Central memory CD8-positive, alpha-beta T cell (primary cell): Measurements from ENCODE around the gene MIB1.

Source experiments
- ATAC-seq: fragments of 150-1000 bp; cut with Tn5 transposase; replicated peaks from 2 replicates; pipeline ENCODE4 v1.10.0; 2022; ENCODE audit warnings: mild to moderate bottlenecking, moderate FRiP score, moderate number of reproducible peaks; ENCODE audit not compliant: poor library complexity, severe bottlenecking; ENCODE audit errors: extremely low read depth
- DNase-seq, 2 donors: peaks; one replicate each; pipeline ENCODE4 v3.0.0; 2021; ENCODE audit warnings: low spot score in 2 of 2
- H3K27ac Mint-ChIP-seq: one replicate; pipeline ENCODE4 v1.8.0; 2022; ENCODE audit warnings: low read depth, mild to moderate bottlenecking, moderate library complexity, mixed read lengths
- H3K27me3 Mint-ChIP-seq: one replicate; pipeline ENCODE4 v1.8.0; 2022; ENCODE audit warnings: mixed read lengths
- H3K36me3 Mint-ChIP-seq: one replicate; pipeline ENCODE4 v1.8.0; 2022; ENCODE audit warnings: mild to moderate bottlenecking, moderate library complexity, mixed read lengths; ENCODE audit not compliant: insufficient read depth
- H3K4me1 Mint-ChIP-seq: one replicate; pipeline ENCODE4 v1.8.0; 2022; ENCODE audit warnings: mixed read lengths
- H3K4me3 Mint-ChIP-seq: one replicate; pipeline ENCODE4 v1.8.0; 2022; ENCODE audit warnings: mild to moderate bottlenecking, moderate library complexity, mixed read lengths
- H3K9me3 Mint-ChIP-seq: one replicate; pipeline ENCODE4 v1.8.0; 2022; ENCODE audit warnings: mixed read lengths

MIB1 gene

GRCh38 chr18:21911551-21911950, 171.0 kb downstream of the MIB1 start:
- Mint-ChIP-seq H3K4me3 (no peak overlapping the region), H3K27me3 (peaks cover 48% of the 10 kb centered on the region), H3K36me3 (peaks cover 1% of the 10 kb centered on the region), H3K27ac (no peak overlapping the region), H3K4me1 (no peaks in the 10 kb centered on the region), H3K9me3 (no peaks in the 10 kb centered on the region)
- DNase-seq: no peak
- no peak for ATAC-seq

- H3K36me3 Mint-ChIP-seq: peaks cover 1% of the 10 kb centered on the region
- H3K4me1 Mint-ChIP-seq: no peaks in the 10 kb centered on the region
- H3K9me3 Mint-ChIP-seq: no peaks in the 10 kb centered on the region
- no peak for DNase-seq
- H3K4me3 Mint-ChIP-seq: no peak overlapping the region
- H3K27me3 Mint-ChIP-seq: peaks cover 37% of the 10 kb centered on the region
- ATAC-seq: no peak
- H3K27ac Mint-ChIP-seq: no peak overlapping the region
Observed at GRCh38 chr18:21912339-21913239, 172.0 kb downstream of the MIB1 start.

GRCh38 chr18:21914739-21915319, 174.2 kb downstream of the MIB1 start:
- Mint-ChIP-seq H3K4me3 (no peak overlapping the region), H3K36me3 (peaks cover 1% of the 10 kb centered on the region), H3K27me3 (peaks cover 31% of the 10 kb centered on the region), H3K27ac (no peak overlapping the region), H3K9me3 (peaks cover 6% of the 10 kb centered on the region), H3K4me1 (no peaks in the 10 kb centered on the region)
- ATAC-seq (no peak), DNase-seq (no peak)

GRCh38 chr18:21915546-21915945, 175.0 kb downstream of the MIB1 start:
- DNase-seq: no peak
- H3K4me1 Mint-ChIP-seq: no peaks in the 10 kb centered on the region
- H3K36me3 Mint-ChIP-seq: peaks cover 1% of the 10 kb centered on the region
- peaks cover 6% of the 10 kb centered on the region for H3K9me3 Mint-ChIP-seq
- H3K27me3 Mint-ChIP-seq: peaks cover 24% of the 10 kb centered on the region
- no peak overlapping the region for H3K4me3 Mint-ChIP-seq
- H3K27ac Mint-ChIP-seq: no peak overlapping the region
- no peak for ATAC-seq

GRCh38 chr18:21916594-21916993, 176.0 kb downstream of the MIB1 start:
- no peak for ATAC-seq
- Mint-ChIP-seq H3K4me3 (no peak overlapping the region), H3K9me3 (peaks cover 6% of the 10 kb centered on the region), H3K4me1 (no peaks in the 10 kb centered on the region), H3K27ac (no peak overlapping the region), H3K27me3 (peaks cover 13% of the 10 kb centered on the region), H3K36me3 (peaks cover 1% of the 10 kb centered on the region)
- DNase-seq: no peak

GRCh38 chr18:21918693-21919092, 178.1 kb downstream of the MIB1 start:
- ATAC-seq (no peak), DNase-seq (no peak)
- Mint-ChIP-seq H3K27me3 (peaks cover 13% of the 10 kb centered on the region), H3K4me1 (no peaks in the 10 kb centered on the region), H3K36me3 (peaks cover 1% of the 10 kb centered on the region), H3K27ac (no peak overlapping the region), H3K4me3 (no peak overlapping the region), H3K9me3 (peaks cover 6% of the 10 kb centered on the region)
